Measurements from ENCODE around the gene PSIP1.

DNA sequence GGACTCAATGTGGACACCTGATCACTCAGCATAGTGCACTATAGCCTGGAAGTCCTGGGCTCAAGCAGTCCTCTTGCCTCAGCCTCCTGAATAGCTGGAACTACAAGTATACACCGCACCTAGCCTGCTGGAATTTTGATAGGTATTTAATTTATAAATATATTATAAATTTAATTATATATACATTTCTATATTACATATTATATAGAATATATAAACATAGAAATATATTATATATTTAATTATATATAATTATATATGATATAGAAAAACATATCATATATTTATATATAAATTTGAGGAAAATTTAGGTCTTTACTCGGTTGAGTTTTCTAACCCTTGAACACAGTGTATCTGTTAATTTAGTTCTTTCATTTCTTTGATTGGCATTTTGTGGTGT lies 15.2 kb upstream of the PSIP1 start:
- TF ChIP-seq CTCF (tag by site-specific recombination; IDR thresholded peaks at IDR 0.05) (no peak), ZBTB7A (tag by site-specific recombination; IDR thresholded peaks at IDR 0.05; ENCODE audit: low read depth) (no peak), ATF2 (tag by site-specific recombination; IDR thresholded peaks at IDR 0.05; ENCODE audit: low read depth) (no peak), YY1 (tag by site-specific recombination; IDR thresholded peaks at IDR 0.05) (no peak), ZBTB1 (tag by site-specific recombination; IDR thresholded peaks at IDR 0.05) (no peak), ZNF629 (tag by site-specific recombination; IDR thresholded peaks at IDR 0.05) (no peak), INSM2 (tag by site-specific recombination; IDR thresholded peaks at IDR 0.05) (no peak), PRDM1 (tag by site-specific recombination; IDR thresholded peaks at IDR 0.05) (no peak)
- TF ChIP-seq, protein P1, sequence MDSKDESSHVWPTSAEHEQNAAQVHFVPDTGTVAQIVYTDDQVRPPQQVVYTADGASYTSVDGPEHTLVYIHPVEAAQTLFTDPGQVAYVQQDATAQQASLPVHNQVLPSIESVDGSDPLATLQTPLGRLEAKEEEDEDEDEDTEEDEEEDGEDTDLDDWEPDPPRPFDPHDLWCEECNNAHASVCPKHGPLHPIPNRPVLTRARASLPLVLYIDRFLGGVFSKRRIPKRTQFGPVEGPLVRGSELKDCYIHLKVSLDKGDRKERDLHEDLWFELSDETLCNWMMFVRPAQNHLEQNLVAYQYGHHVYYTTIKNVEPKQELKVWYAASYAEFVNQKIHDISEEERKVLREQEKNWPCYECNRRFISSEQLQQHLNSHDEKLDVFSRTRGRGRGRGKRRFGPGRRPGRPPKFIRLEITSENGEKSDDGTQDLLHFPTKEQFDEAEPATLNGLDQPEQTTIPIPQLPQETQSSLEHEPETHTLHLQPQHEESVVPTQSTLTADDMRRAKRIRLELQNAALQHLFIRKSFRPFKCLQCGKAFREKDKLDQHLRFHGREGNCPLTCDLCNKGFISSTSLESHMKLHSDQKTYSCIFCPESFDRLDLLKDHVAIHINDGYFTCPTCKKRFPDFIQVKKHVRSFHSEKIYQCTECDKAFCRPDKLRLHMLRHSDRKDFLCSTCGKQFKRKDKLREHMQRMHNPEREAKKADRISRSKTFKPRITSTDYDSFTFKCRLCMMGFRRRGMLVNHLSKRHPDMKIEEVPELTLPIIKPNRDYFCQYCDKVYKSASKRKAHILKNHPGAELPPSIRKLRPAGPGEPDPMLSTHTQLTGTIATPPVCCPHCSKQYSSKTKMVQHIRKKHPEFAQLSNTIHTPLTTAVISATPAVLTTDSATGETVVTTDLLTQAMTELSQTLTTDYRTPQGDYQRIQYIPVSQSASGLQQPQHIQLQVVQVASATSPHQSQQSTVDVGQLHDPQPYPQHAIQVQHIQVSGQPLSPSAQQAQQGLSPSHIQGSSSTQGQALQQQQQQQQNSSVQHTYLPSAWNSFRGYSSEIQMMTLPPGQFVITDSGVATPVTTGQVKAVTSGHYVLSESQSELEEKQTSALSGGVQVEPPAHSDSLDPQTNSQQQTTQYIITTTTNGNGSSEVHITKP (tag by site-specific recombination; IDR thresholded peaks at IDR 0.05): no peak
- TF ChIP-seq, protein P2, sequence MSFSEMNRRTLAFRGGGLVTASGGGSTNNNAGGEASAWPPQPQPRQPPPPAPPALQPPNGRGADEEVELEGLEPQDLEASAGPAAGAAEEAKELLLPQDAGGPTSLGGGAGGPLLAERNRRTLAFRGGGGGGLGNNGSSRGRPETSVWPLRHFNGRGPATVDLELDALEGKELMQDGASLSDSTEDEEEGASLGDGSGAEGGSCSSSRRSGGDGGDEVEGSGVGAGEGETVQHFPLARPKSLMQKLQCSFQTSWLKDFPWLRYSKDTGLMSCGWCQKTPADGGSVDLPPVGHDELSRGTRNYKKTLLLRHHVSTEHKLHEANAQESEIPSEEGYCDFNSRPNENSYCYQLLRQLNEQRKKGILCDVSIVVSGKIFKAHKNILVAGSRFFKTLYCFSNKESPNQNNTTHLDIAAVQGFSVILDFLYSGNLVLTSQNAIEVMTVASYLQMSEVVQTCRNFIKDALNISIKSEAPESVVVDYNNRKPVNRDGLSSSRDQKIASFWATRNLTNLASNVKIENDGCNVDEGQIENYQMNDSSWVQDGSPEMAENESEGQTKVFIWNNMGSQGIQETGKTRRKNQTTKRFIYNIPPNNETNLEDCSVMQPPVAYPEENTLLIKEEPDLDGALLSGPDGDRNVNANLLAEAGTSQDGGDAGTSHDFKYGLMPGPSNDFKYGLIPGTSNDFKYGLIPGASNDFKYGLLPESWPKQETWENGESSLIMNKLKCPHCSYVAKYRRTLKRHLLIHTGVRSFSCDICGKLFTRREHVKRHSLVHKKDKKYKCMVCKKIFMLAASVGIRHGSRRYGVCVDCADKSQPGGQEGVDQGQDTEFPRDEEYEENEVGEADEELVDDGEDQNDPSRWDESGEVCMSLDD (tag by site-specific recombination; IDR thresholded peaks at IDR 0.05): no peak
- TF ChIP-seq, protein P3, sequence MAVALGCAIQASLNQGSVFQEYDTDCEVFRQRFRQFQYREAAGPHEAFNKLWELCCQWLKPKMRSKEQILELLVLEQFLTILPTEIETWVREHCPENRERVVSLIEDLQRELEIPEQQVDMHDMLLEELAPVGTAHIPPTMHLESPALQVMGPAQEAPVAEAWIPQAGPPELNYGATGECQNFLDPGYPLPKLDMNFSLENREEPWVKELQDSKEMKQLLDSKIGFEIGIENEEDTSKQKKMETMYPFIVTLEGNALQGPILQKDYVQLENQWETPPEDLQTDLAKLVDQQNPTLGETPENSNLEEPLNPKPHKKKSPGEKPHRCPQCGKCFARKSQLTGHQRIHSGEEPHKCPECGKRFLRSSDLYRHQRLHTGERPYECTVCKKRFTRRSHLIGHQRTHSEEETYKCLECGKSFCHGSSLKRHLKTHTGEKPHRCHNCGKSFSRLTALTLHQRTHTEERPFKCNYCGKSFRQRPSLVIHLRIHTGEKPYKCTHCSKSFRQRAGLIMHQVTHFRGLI (tag by site-specific recombination; IDR thresholded peaks at IDR 0.05): no peak
